SK-N-MC (cell line): ENCODE data around the gene OR7A10.

Source experiments
- EZH2 ChIP-seq: fragments of 200-600 bp; sonication (generic); IDR thresholded peaks from one replicate; pipeline ENCODE4 v1.6.1; 2017; ENCODE audit warnings: antibody characterized with exemption
- POLR2AphosphoS5 ChIP-seq: IDR thresholded peaks from 2 replicates; pipeline ENCODE4 v1.6.1; 2012; ENCODE audit warnings: mild to moderate bottlenecking, low read depth, low read length, borderline replicate concordance

DNA sequence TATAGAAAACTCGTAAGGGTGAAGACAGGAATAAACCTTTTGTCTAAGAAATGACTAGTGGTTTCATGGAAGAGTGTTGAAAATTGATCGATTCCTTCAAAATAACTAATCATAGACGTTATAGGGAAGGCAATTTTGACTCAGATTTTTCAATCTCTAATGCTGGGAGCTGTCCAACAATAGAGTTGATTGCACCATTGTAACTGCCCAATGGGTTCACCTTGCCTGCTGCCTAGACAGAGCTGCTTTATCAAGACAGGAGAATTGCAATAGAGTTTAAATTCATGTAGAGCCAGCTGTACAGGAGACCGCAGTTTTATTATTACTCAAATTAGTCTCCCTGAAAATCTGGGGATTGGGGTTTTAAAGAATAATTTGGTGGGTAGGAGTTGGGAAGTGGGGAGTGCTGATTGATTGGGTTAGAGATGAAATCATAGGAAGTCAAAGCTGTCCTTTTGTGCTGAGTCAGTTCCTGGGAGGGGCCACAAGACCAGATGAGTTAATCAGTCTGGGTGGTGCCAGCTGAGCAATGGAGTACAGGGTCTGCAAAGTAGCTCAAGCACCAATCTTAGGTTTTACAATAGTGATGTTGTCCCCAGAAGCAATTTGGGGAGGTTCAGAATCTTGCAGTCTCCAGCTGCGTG is 53.5 kb downstream of the OR7A10 start:
- no peak for TF ChIP-seq EZH2
- peak; percentile 69 for TF ChIP-seq POLR2AphosphoS5
